ENCODE data around the gene FEM1A.

FEM1A gene

GRCh38 chr19:4802711-4803110, 11.2 kb downstream of the FEM1A start:
- TF ChIP-seq CTCF (IDR thresholded peaks at IDR 0.05), result no peak

GRCh38 chr19:4803736-4804695, 12.5 kb downstream of the FEM1A start:
- TF ChIP-seq CTCF (IDR thresholded peaks at IDR 0.05), result peak; percentile 89

- no peak for TF ChIP-seq CTCF (IDR thresholded peaks at IDR 0.05)
Measured at GRCh38 chr19:4806384-4806783, 14.8 kb downstream of the FEM1A start.

- TF ChIP-seq CTCF (IDR thresholded peaks at IDR 0.05), result no peak
Measured at GRCh38 chr19:4807188-4807587, 15.7 kb downstream of the FEM1A start.

- peak; percentile 86 for TF ChIP-seq CTCF (IDR thresholded peaks at IDR 0.05)
Measured at GRCh38 chr19:4811328-4812131, 20.0 kb downstream of the FEM1A start.

GRCh38 chr19:4814625-4815425, 23.3 kb downstream of the FEM1A start:
- no peak for TF ChIP-seq CTCF (IDR thresholded peaks at IDR 0.05)
